Activated T-cell treated with anti-CD3 and anti-CD28 coated beads, Interleukin-2, amount 50 U/mL, for 4 hours (primary cell): Measurements from ENCODE around the gene ZNF417. TPM values are rescaled to one million over a fixed set of nuclear protein-coding genes. Genes with fewer than 3 reads are reported as not detected.

Experiments
- ATAC-seq, 2 donors: fragments of 200-7000 bp; cut with Tn5 transposase; one replicate each; pipeline ENCODE4 v1.10.0; 2021
- DNase-seq: peaks from one replicate; pipeline ENCODE4 v3.0.0-alpha.2; 2020
- H3K27me3 Mint-ChIP-seq: one replicate; pipeline ENCODE4 v1.8.0; 2021; ENCODE audit warnings: low read depth, mixed read lengths
- H3K36me3 Mint-ChIP-seq: one replicate; pipeline ENCODE4 v1.8.0; 2022; ENCODE audit warnings: mixed read lengths; ENCODE audit not compliant: insufficient read depth
- H3K4me1 Mint-ChIP-seq: one replicate; pipeline ENCODE4 v1.8.0; 2021; ENCODE audit warnings: low read depth, mixed read lengths
- H3K4me3 Mint-ChIP-seq: one replicate; pipeline ENCODE4 v1.8.0; 2021; ENCODE audit warnings: mild to moderate bottlenecking, moderate library complexity, mixed read lengths
- H3K9me3 Mint-ChIP-seq: one replicate; pipeline ENCODE4 v1.8.0; 2021; ENCODE audit warnings: mixed read lengths
- total RNA-seq, 3 donors: library from RNA; stranded (reverse); gene quantifications; one replicate each; pipeline ENCODE4 v1.2.1, GENCODE V29; 2021

Gene ZNF417
- total RNA-seq, 3 donors from 2014 or later: 4.7 to 6.8 (median 6.0) TPM

DNA sequence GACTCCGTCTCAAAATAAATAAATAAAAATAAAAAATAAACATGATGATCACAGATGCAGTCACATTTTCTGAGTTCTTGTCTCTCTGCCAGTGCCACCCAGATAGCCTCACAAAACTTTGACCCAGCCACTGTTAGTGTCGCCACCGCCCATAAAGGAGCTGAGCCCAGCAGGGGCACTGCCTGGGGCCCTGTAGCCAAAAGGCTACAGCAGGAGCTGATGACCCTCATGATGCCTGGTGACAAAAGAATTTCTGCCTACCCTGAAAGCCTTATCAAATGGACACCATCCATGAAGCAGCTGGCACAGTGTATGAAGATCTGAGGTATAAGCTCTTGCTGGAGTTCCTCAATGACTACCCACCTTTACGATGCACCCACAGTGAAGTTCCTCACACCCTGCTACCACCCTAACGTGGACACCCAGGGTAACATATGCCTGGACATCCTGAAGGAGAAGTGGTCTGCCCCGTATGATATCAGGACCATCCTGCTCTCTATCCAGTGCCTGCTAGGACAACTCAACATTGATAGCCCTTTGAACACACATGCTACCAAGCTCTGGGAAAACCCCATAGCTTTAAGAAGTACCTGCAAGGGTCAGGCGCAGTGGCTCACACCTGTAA, 48.4 kb downstream of the ZNF417 start:
- Mint-ChIP-seq H3K4me1 (no peaks in the 10 kb centered on the region), H3K36me3 (peaks cover 54% of the 10 kb centered on the region), H3K4me3 (no peak overlapping the region), H3K9me3 (peaks cover 14% of the 10 kb centered on the region), H3K27me3 (no peaks in the 10 kb centered on the region)
- ATAC-seq (no peak), DNase-seq (no peak)

Other genes starting within 250 kb of the ZNF417 start
- gene ZSCAN4, start 247.7 kb downstream of the ZNF417 start, total RNA-seq: not detected
- gene ZNF551, start 234.6 kb downstream of the ZNF417 start, total RNA-seq: 1 to 10 TPM; 8.7 to 9.7 (median 9.2) TPM
- gene ZNF154, start 207.4 kb downstream of the ZNF417 start, total RNA-seq: 1 to 10 TPM; 1.3 to 2.1 (median 1.6) TPM
- 1 to 10 TPM; 4.0 to 6.9 (median 5.9) TPM for gene ZNF671, start 189.0 kb downstream of the ZNF417 start, total RNA-seq
- gene ZNF776, start 169.8 kb downstream of the ZNF417 start, total RNA-seq: 1 to 10 TPM; 5.5 to 7.6 (median 5.7) TPM
- 10 to 100 TPM; 14.7 to 17.6 (median 15.5) TPM for gene ZNF586, start 146.9 kb downstream of the ZNF417 start, total RNA-seq
- gene ZNF552, start 101.7 kb downstream of the ZNF417 start, total RNA-seq: 1 to 10 TPM; 6.4 to 7.9 (median 6.6) TPM
- 10 to 100 TPM; 22.6 to 29.1 (median 27.9) TPM for gene ZNF587B, start 86.3 kb downstream of the ZNF417 start, total RNA-seq
- 10 to 100 TPM; 17.9 to 22.1 (median 20.8) TPM for gene ZNF587, start 66.7 kb downstream of the ZNF417 start, total RNA-seq
- gene ZNF814, start 27.6 kb downstream of the ZNF417 start, total RNA-seq: 10 to 100 TPM; 21.7 to 30.6 (median 22.0) TPM
- gene ZNF418, start 18.8 kb upstream of the ZNF417 start, total RNA-seq: 1 to 10 TPM; 1.5 to 1.8 (median 1.8) TPM
- 1 to 10 TPM; 4.7 to 6.4 (median 5.2) TPM for gene ZNF256, start 31.1 kb upstream of the ZNF417 start, total RNA-seq
- not detected for gene C19orf18, start 57.9 kb upstream of the ZNF417 start, total RNA-seq
- 1 to 10 TPM; 3.1 to 4.2 (median 4.0) TPM for gene ZNF606, start 86.2 kb upstream of the ZNF417 start, total RNA-seq
- not detected for gene ZSCAN1, start 117.4 kb upstream of the ZNF417 start, total RNA-seq
- gene ZNF135, start 142.7 kb upstream of the ZNF417 start, total RNA-seq: under 1 TPM; 0.27 to 0.48 (median 0.37) TPM
- 10 to 100 TPM in 1 of 3 donors, 1 to 10 TPM in 2; 7.6 to 11.7 (median 9.5) TPM for gene ZSCAN18, start 181.6 kb upstream of the ZNF417 start, total RNA-seq
- 1 to 10 TPM; 6.3 to 8.4 (median 7.0) TPM for gene ZNF329, start 234.2 kb upstream of the ZNF417 start, total RNA-seq